A549 (cell line): ENCODE results near the gene GNA12. TPM values are rescaled to one million over a fixed set of nuclear protein-coding genes. Genes with fewer than 3 reads are reported as not detected.

Source experiments
- ATAC-seq, 2 experiments: fragments of 200-7000 bp in 1 of 2; fragments of >200 bp in 1 of 2; cut with Nextera tagmentation in 1 of 2; cut with Tn5 transposase in 1 of 2; 3 replicates each; pipeline versions ENCODE4 v1.8.0 to v1.9.1; 2018 to 2020; ENCODE audit warnings: mild to moderate bottlenecking in 1 of 2, moderate library complexity in 1 of 2
- CTCF ChIA-PET: fragments of 300-600 bp; sonication (Branson Sonifier 250); formaldehyde crosslinking; extraction: SDS; loops from one replicate; lab custom pipeline; 2021; ENCODE audit warnings: antibody characterized with exemption, inconsistent platforms; lab: Yijun Ruan, JAX
- POLR2A ChIA-PET: fragments of 350-600 bp; formaldehyde crosslinking; extraction: SDS; loops from one replicate; lab custom pipeline; 2021; ENCODE audit warnings: antibody characterized with exemption, inconsistent platforms; lab: Yijun Ruan, JAX
- DNase-seq, 2 experiments: peaks; one replicate each; pipeline versions ENCODE4 v3.0.0 to v3.0.0-alpha.2; 2011 to 2016; ENCODE audit warnings: low read depth in 1 of 2, low spot score in 1 of 2
- FAIRE-seq: peaks from 2 replicates; lab custom pipeline; 2011; peaks lifted over from hg19 to GRCh38; lab: Jason Lieb, UNC
- H3K27ac ChIP-seq, 2 experiments: fragments of >200 bp; sonication (Bioruptor Twin); formaldehyde crosslinking; 3 replicates each; pipeline ENCODE4 v1.5.1; 2016 to 2017
- H3K4me1 ChIP-seq: fragments of >200 bp; sonication (Bioruptor Twin); formaldehyde crosslinking; 3 replicates; pipeline ENCODE4 v1.6.1; 2016
- H3K4me2 ChIP-seq: fragments of >200 bp; sonication (Bioruptor Twin); formaldehyde crosslinking; 3 replicates; pipeline ENCODE4 v1.6.1; 2016
- H3K4me3 ChIP-seq: fragments of >200 bp; sonication (Bioruptor Twin); formaldehyde crosslinking; 3 replicates; pipeline ENCODE4 v1.5.1; 2016
- H3K9me3 ChIP-seq: fragments of >200 bp; sonication (Bioruptor Twin); formaldehyde crosslinking; 3 replicates; pipeline ENCODE4 v1.6.1; 2016
- ATOH8 ChIP-seq: fragments of 250-450 bp; sonication (Bioruptor Pico); IDR thresholded peaks from 2 replicates; pipeline ENCODE4 v1.5.0; 2020; ENCODE audit warnings: low read depth, mild to moderate bottlenecking, moderate library complexity
- BCL3 ChIP-seq: fragments of >200 bp; sonication (Bioruptor Twin); formaldehyde crosslinking; IDR thresholded peaks from 3 replicates; pipeline ENCODE4 v1.6.1; 2016
- CBX8 ChIP-seq: fragments of 200-600 bp; sonication (generic); IDR thresholded peaks from 2 replicates; pipeline ENCODE4 v1.6.1; 2016
- CEBPB ChIP-seq, 2 experiments: fragments of >200 bp in 1 of 2; sonication (Bioruptor Twin) in 1 of 2; formaldehyde crosslinking in 1 of 2; IDR thresholded peaks; 2 replicates each; pipeline ENCODE4 v1.6.1; 2012 to 2016
- CHD4 ChIP-seq: fragments of 200-600 bp; sonication (generic); IDR thresholded peaks from 2 replicates; pipeline ENCODE4 v1.6.1; 2016; ENCODE audit warnings: antibody characterized with exemption, mild to moderate bottlenecking, borderline replicate concordance
- ELK1 ChIP-seq: fragments of 150-350 bp; IDR thresholded peaks from 2 replicates; pipeline ENCODE4 v1.6.1; 2014; ENCODE audit warnings: low read depth, mild to moderate bottlenecking, low read length
- EP300 ChIP-seq, 2 experiments: fragments of >200 bp; sonication (Bioruptor Twin); formaldehyde crosslinking; IDR thresholded peaks; 2 replicates in 1 of 2; 3 replicates in 1 of 2; pipeline ENCODE4 v1.6.1; 2016 to 2017
- ESRRA ChIP-seq: fragments of 150-350 bp; IDR thresholded peaks from 2 replicates; pipeline ENCODE4 v1.6.1; 2014; ENCODE audit warnings: mild to moderate bottlenecking, low read length, borderline replicate concordance
- FOSL2 ChIP-seq, 2 experiments: fragments of 450-650 bp in 1 of 2; fragments of >200 bp in 1 of 2; sonication (Bioruptor Twin) in 1 of 2; formaldehyde crosslinking; IDR thresholded peaks; 2 replicates each; pipeline versions ENCODE4 v1.5.0 to v1.6.1; 2016 to 2020; ENCODE audit warnings: mild to moderate bottlenecking in 1 of 2, moderate library complexity in 1 of 2
- FOXS1 ChIP-seq: fragments of 250-450 bp; sonication (Bioruptor Pico); IDR thresholded peaks from 2 replicates; pipeline ENCODE4 v1.5.0; 2020; ENCODE audit warnings: mild to moderate bottlenecking, moderate library complexity
- KDM1A ChIP-seq: fragments of 200-600 bp; sonication (generic); IDR thresholded peaks from 2 replicates; pipeline ENCODE4 v1.6.1; 2016; ENCODE audit warnings: low read depth, mild to moderate bottlenecking
- KDM5A ChIP-seq: fragments of 200-600 bp; sonication (generic); IDR thresholded peaks from 2 replicates; pipeline ENCODE4 v1.6.1; 2016; ENCODE audit warnings: antibody characterized with exemption, mild to moderate bottlenecking
- MYC ChIP-seq: IDR thresholded peaks from 2 replicates; pipeline ENCODE4 v1.6.1; 2012; ENCODE audit warnings: mild to moderate bottlenecking, inconsistent platforms, low read length, improper control_type of control experiment, borderline replicate concordance
- NFE2L2 ChIP-seq: fragments of 150-350 bp; conservative IDR thresholded peaks from 2 replicates; pipeline ENCODE4 v1.6.1; 2014; ENCODE audit warnings: low read length
- RNF2 ChIP-seq: fragments of 200-600 bp; sonication (generic); IDR thresholded peaks from 2 replicates; pipeline ENCODE4 v1.6.1; 2016; ENCODE audit warnings: low read depth, mild to moderate bottlenecking, antibody characterized with exemption, moderate library complexity, borderline replicate concordance
- SMC3 ChIP-seq: fragments of >200 bp; sonication (Bioruptor Twin); formaldehyde crosslinking; IDR thresholded peaks from 3 replicates; pipeline ENCODE4 v1.6.1; 2018; ENCODE audit warnings: inconsistent platforms
- TFCP2L1 ChIP-seq: fragments of 250-450 bp; sonication (Bioruptor Pico); IDR thresholded peaks from 2 replicates; pipeline ENCODE4 v1.5.0; 2021; ENCODE audit warnings: mild to moderate bottlenecking
- ZSCAN20 ChIP-seq: fragments of 250-450 bp; sonication (Bioruptor Pico); IDR thresholded peaks from 2 replicates; pipeline ENCODE4 v1.8.0; 2022; ENCODE audit warnings: mild to moderate bottlenecking, moderate library complexity
- WGBS: methylation state at CpG from one replicate; pipeline ENCODE4 v1.1.6; 2017; ENCODE audit errors: missing lambda C conversion rate; 5-methylcytosine and 5-hydroxymethylcytosine counted together
- polyA plus RNA-seq, 4 experiments: library from polyadenylated mRNA; depleted of rRNA in 3 of 4; stranded (reverse); fragments of >200 nt; fragmentation: RNase III in 1 of 4; extraction: RNeasy Plus Mini Kit Qiagen cat#74134 plus additional on column Dnase treatment in 1 of 4; gene quantifications; 2 replicates in 3 of 4; 3 replicates in 1 of 4; pipeline ENCODE4 v1.2.3, GENCODE V29; 2011 to 2017

GNA12 gene
- polyA plus RNA-seq, 2 of the 4 experiments (the other 2 are of a cell fraction) = 33.0 to 43.7 TPM

GRCh38 chr7:2880874-2881533 is 36.9 kb upstream of the GNA12 start:
- Histone ChIP-seq H3K9me3 (no peaks in the 10 kb centered on the region), H3K4me2 (no peak overlapping the region), H3K27ac (no peak overlapping the region), H3K4me1 (no peaks in the 10 kb centered on the region), H3K4me3 (no peak overlapping the region)
- DNase-seq (no peak), FAIRE-seq (no peak), ATAC-seq (peak in 1 of 2 experiments; percentile 37; a peak in 2 of 6 replicates)
- CTCF ChIA-PET = interaction anchor here (0.6 to 1.0 kb wide), 4 partner anchors 14 to 200 kb away, joined by 3 to 5 read pairs (median 3); no protein-coding TSS in a partner anchor
- TF ChIP-seq MYC = no peak
- TF ChIP-seq EP300 (IDR thresholded peaks at IDR 0.05) = no peak
- no peak for TF ChIP-seq BCL3
- WGBS = 75% methylated on average over 18 of the region's 18 CpGs
- POLR2A ChIA-PET = interaction anchor here (0.7 kb wide), 1 partner anchor 78 kb away, joined by 3 read pairs; no protein-coding TSS in a partner anchor

- FAIRE-seq (no peak), DNase-seq (no peak), ATAC-seq (no peak)
- WGBS = 58% methylated on average over 8 of the region's 8 CpGs
- ChIA-PET POLR2A (no interaction called here), CTCF (no interaction called here)
- Histone ChIP-seq H3K4me1 (no peaks in the 10 kb centered on the region), H3K4me3 (no peak overlapping the region), H3K9me3 (no peaks in the 10 kb centered on the region), H3K4me2 (no peak overlapping the region), H3K27ac (no peak overlapping the region)
- TF ChIP-seq KDM1A (no peak), ESRRA (no peak), FOXS1 (CRISPR knock-in tag) (no peak), ATOH8 (CRISPR knock-in tag) (no peak), FOSL2 (IDR thresholded peaks at IDR 0.05) (no peak), FOSL2 (CRISPR knock-in tag; IDR thresholded peaks at IDR 0.05) (no peak), KDM5A (no peak), ZSCAN20 (no peak), RNF2 (no peak), ELK1 (no peak), CEBPB (IDR thresholded peaks at IDR 0.05) (no peak), SMC3 (no peak), TFCP2L1 (no peak), CBX8 (no peak), EP300 (IDR thresholded peaks at IDR 0.05) (no peak), NFE2L2 (no peak), CHD4 (no peak), BCL3 (no peak), MYC (no peak)
Observed at GRCh38 chr7:2880051-2880450, 35.9 kb upstream of the GNA12 start.
